ENCODE results near the gene NEDD4L. TPM values are rescaled to one million over a fixed set of nuclear protein-coding genes. Genes with fewer than 3 reads are reported as not detected.

Gene NEDD4L
- total and polyA plus RNA-seq, 7 donors = 52.0 to 104 (median 57.4) TPM

- Histone ChIP-seq H3K9me3 (no peaks in the 10 kb centered on the region), H3K4me3 (no peak overlapping the region), H3K4me1 (peaks cover 0 to 21% (median 18%) of the 10 kb centered on the region in 4 donors), H3K36me3 (no peaks in the 10 kb centered on the region), H3K27me3 (no peaks in the 10 kb centered on the region), H3K27ac (no peak overlapping the region)
- intact Hi-C loops (cut with DNase I) = no loop called here
- TF ChIP-seq POLR2AphosphoS5 (IDR thresholded peaks at IDR 0.05) (no peak), EP300 (IDR thresholded peaks at IDR 0.05) (no peak), POLR2A (IDR thresholded peaks at IDR 0.05) (no peak)
- TF ChIP-seq, protein P1, sequence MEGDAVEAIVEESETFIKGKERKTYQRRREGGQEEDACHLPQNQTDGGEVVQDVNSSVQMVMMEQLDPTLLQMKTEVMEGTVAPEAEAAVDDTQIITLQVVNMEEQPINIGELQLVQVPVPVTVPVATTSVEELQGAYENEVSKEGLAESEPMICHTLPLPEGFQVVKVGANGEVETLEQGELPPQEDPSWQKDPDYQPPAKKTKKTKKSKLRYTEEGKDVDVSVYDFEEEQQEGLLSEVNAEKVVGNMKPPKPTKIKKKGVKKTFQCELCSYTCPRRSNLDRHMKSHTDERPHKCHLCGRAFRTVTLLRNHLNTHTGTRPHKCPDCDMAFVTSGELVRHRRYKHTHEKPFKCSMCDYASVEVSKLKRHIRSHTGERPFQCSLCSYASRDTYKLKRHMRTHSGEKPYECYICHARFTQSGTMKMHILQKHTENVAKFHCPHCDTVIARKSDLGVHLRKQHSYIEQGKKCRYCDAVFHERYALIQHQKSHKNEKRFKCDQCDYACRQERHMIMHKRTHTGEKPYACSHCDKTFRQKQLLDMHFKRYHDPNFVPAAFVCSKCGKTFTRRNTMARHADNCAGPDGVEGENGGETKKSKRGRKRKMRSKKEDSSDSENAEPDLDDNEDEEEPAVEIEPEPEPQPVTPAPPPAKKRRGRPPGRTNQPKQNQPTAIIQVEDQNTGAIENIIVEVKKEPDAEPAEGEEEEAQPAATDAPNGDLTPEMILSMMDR (IDR thresholded peaks at IDR 0.05) = no peak
- no peak for DNase-seq
- WGBS, 2 donors = 73 to 81% methylated on average over 4 of the region's 4 CpGs
Observed at GRCh38 chr18:58297198-58297597, 253.2 kb downstream of the NEDD4L start.

DNA sequence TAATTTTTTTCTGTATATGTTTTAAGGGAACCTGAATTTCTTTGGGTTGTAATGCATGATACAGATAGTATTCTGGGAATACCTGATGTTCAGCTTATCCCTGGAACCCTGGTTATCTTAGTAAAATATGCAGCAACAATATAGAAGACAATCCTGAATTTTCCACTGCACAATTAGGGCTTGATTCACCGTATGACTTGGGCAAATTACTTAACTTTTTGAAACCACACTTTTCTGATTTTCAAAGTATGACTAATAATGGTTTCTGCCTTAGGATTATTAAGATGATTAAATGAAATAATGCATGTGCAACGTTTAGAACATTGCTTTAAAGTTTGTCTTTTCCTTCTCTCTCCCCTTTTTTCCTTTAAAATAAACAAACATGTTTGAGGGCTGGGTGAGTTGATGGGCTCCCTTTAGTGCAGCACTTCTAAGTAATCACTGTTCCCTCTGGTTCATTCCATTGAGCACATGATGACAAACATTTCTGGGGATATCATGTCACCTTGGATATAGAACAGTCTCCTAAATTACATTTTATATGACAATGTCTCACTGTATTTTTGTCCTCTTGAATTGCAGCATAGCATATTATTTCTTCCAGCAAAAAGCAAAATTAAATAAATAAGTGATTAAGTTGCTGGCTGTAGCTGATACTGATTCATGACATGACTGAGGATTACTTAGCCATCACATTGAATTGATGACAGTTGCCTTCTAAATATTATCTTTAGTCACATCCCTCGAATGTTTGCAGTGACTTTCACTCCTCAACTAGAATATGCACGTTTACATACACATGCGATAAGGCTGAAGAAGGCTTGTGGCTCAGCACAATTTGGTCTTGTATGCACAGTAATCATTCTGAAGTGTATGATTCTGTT lies 254.5 kb downstream of the NEDD4L start:
- Histone ChIP-seq H3K9me3 (no peaks in the 10 kb centered on the region), H3K27ac (no peak overlapping the region), H3K4me3 (no peak overlapping the region), H3K4me1 (peaks cover 0 to 32% (median 19%) of the 10 kb centered on the region in 4 donors), H3K27me3 (no peaks in the 10 kb centered on the region), H3K36me3 (no peaks in the 10 kb centered on the region)
- TF ChIP-seq POLR2A (IDR thresholded peaks at IDR 0.05) (no peak), EP300 (IDR thresholded peaks at IDR 0.05) (no peak), POLR2AphosphoS5 (IDR thresholded peaks at IDR 0.05) (no peak)
- TF ChIP-seq, protein P1 (IDR thresholded peaks at IDR 0.05) = no peak
- DNase-seq = no peak
- intact Hi-C loops (cut with DNase I) = no loop called here
- 59 to 68% methylated on average over 5 of the region's 5 CpGs for WGBS, 2 donors

DNA sequence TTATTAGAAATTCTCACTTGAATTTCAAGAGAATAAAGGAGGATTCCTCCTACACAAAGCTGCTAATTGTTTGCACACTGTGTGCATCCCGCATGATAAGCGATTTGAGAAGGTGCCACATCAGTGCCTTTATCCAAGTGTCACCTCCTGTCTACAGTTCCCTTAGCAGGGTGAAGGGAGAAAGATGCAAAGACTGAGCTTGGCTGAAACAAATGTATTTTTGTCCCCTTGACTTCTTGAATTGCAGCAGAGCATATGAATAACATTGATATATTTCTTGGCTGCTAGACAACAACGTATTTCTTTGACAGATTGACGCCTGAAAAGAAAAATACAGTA lies 255.1 kb downstream of the NEDD4L start:
- H3K9me3 ChIP-seq = no peaks in the 10 kb centered on the region
- DNase-seq = no peak
- intact Hi-C loops (cut with DNase I) = no loop called here
- TF ChIP-seq POLR2AphosphoS5 (IDR thresholded peaks at IDR 0.05) = no peak
- TF ChIP-seq POLR2A (IDR thresholded peaks at IDR 0.05) = no peak
- no peak for TF ChIP-seq EP300 (IDR thresholded peaks at IDR 0.05)
- TF ChIP-seq, protein P1 (IDR thresholded peaks at IDR 0.05) = no peak
- no peak overlapping the region for H3K27ac ChIP-seq
- H3K4me3 ChIP-seq = no peak overlapping the region
- no peaks in the 10 kb centered on the region for H3K36me3 ChIP-seq
- WGBS, 2 donors = 79 to 91% methylated on average over 4 of the region's 4 CpGs
- no peaks in the 10 kb centered on the region for H3K27me3 ChIP-seq
- peaks cover 0 to 32% (median 20%) of the 10 kb centered on the region in 4 donors for H3K4me1 ChIP-seq

DNA sequence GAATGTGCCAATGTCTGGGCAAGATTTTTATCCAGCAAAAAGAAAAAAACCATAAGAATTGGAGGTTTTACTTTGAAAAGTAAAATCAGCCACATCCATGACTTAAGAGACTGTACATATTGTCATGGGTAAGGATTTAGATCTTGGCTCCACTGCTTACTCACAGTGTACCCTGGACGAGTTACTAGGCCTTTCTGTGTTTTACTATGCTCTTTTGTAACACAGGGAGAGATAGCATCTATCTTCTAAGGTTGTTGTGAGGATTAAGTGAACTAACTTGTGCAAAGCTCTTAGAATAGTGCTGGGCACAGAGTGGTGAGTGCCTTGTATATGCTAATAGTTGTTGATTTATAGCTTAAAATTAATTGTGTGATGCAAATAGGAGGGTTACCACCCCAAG lies 255.9 kb downstream of the NEDD4L start:
- Histone ChIP-seq H3K27me3 (no peaks in the 10 kb centered on the region), H3K4me1 (peaks cover 0 to 32% (median 20%) of the 10 kb centered on the region in 4 donors), H3K9me3 (no peaks in the 10 kb centered on the region), H3K27ac (no peak overlapping the region), H3K4me3 (no peak overlapping the region), H3K36me3 (no peaks in the 10 kb centered on the region)
- intact Hi-C loops (cut with DNase I) = no loop called here
- WGBS, 2 donors = 68 to 74% methylated on average over 1 of the region's 1 CpG
- no peak for DNase-seq
- TF ChIP-seq, protein P1 (IDR thresholded peaks at IDR 0.05) = no peak
- TF ChIP-seq EP300 (IDR thresholded peaks at IDR 0.05) (no peak), POLR2AphosphoS5 (IDR thresholded peaks at IDR 0.05) (no peak), POLR2A (IDR thresholded peaks at IDR 0.05) (no peak)

Measured in sigmoid colon (tissue), 7 donors.